ENCODE data around the gene MAPK4.
"Not testable (repeated sequence)": the region's sequence is repeated elsewhere in the genome, so short reads cannot be mapped to it uniquely, and the experiment has no call there.

The MAPK4 gene

GRCh38 chr18:50578030-50578429, 18.1 kb downstream of the MAPK4 start:
- no peak for DNase-seq

- DNase-seq, result no peak
Observed at GRCh38 chr18:50578651-50579050, 18.8 kb downstream of the MAPK4 start.

DNA sequence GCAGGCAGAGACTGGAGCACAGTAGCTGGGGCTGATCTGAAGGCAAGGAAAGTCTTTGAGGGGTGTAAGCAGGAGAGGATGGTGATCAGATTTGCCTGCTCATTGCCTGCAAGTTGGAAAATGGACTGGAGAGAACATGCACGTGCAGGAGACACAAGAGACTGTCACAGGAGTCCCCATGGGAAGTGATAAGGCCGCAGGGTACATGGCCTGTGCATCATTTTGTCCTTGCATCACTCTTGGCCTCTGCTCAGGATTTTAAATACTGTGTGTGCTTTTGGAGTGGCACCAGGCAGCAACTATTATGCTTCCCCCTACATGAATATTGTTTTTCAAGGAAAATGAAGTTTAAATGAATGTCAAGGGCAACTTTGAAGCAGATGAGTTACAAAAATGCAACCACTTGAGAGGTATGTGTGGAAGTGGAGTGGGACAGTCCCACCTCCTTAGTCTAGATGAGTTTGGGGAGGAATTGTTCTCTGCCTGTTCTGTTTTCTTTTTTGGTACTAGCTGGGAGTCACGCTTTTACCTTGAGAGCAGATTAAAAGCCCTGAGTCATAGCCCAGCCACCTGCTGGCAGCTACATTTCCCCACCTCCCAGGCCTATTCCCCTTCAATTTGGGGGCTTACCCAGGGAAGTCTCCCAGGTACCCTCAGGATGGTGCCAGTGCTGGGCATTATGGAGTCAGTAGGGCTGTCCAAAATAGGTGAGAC, 19.3 kb downstream of the MAPK4 start:
- DNase-seq, result no peak

GRCh38 chr18:50581517-50581916, 21.6 kb downstream of the MAPK4 start:
- no peak for DNase-seq

DNA sequence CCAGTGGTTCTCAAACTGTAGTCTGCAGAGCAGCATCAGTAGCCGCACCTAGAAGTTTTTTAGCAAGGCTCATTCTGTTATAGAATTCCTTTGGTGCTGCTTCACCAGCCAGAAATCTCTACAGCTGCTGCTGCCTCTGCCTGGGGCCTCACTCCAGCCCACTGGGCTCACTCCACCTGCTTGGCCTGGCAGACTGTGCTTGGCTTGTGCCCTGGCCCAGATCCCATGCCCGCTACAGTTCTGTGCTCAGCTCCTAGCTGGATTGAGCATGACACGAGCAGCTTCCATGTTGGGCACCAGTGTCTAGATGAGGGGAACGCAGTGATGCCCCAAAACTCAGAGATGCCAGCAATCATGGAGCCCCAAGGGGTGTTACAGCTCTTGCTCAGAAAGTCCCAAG, 22.6 kb downstream of the MAPK4 start:
- DNase-seq, result no peak

GRCh38 chr18:50586710-50587109, 26.8 kb downstream of the MAPK4 start:
- no peak for DNase-seq

GRCh38 chr18:50590593-50590992, 30.7 kb downstream of the MAPK4 start:
- no peak for DNase-seq

DNA sequence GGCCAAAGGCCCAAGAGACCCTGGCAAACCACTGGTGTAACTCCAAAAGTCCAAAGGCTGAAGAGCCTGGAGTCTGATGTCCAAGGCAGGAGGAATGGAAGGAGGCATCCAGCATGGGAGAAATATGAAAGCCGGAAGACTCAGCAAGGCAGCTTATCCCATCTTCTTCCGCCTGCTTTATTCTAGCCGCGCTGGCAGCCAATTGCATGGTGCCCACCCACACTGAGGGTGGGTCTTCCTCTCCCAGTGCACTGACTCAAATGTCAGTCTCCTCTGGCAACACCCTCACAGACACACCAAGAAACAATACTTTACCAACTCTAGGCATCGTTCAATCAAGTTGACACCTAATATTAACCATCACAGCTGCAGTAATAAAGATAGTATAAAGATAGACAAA, 34.1 kb downstream of the MAPK4 start:
- DNase-seq, result no peak

DNA sequence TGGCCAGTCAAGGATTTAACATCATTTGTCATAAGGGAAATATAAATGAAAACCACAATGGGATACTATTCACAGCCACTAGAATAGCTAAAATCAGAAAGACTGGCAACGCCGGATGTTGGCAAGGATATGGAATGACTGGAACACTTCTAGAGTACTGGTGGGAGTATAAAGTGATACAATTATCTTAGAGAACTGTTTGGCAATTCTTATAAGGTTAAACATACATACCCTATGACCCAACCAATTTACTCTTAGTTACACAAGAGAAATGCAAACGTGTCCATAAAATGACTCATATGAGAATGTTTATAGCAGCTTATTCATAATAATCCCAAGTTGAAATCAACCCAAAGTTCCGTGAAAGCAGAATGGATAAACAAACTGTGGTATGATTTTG, 35.1 kb downstream of the MAPK4 start:
- DNase-seq, result no peak

DNA sequence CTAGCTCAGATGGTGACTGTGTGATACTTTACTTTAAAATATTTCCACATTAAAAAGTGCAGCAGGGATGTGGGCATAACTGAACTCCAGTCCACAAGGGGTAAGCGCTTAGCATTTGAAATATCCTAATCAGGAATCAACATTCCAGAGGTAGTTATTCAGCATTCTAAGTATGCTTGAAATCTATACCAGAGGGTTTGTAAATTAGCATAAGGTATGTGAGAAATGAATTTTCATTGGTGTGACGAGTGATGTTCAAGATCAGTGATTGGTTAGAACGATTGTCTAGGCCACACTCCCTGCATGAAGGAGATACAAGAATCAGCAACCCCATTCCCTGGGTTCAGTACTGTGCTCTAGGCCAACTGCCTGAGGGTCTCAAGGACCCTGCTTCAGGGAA, 42.6 kb downstream of the MAPK4 start:
- DNase-seq, result no peak

GRCh38 chr18:50606609-50607008, 46.7 kb downstream of the MAPK4 start:
- DNase-seq, result no peak

GRCh38 chr18:50607378-50607926, 47.6 kb downstream of the MAPK4 start:
- DNase-seq, result no peak

GRCh38 chr18:50609171-50609570, 49.3 kb downstream of the MAPK4 start:
- DNase-seq, result not testable (repeated sequence)

DNA sequence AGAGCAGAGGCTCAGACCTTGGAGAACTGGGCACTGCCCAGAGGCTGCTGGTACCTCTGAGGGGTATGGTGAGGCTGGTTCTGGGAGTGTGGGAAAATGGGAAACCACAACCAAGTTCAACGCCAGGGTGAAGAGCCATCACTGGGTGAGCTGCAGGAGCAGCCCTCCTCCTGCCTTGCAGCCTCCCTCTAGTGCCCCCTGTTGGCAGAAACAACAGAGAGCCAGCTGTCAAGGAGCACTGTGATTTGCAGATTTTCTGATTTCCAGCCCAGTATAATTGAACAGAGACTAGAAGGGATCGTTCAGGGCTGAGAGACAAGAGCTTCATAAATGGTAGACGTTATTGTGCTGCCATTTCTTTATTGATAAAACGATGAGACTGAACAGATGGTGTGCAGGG, 50.5 kb downstream of the MAPK4 start:
- DNase-seq, result no peak

DNA sequence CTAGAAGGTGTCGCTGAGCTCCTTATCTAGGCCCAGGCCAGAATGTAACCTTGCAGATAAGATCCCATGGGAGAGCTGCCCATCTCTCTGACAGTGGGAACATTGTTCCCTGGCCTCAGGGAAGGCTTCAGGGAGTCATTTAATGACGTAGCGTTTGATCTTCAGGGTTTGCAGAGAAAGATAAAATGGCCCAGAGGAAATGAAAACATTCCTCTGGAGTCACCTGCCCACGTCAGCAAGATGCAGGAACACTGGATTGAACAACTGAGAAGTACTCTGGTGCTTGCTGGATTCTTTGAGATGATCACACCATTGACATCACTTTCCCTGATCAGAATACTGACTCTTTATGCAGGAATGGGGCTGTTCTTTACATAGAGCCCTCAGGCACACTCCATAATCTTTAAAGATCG, 51.6 kb downstream of the MAPK4 start:
- DNase-seq, result no peak

GRCh38 chr18:50614838-50615237, 55.0 kb downstream of the MAPK4 start:
- DNase-seq, result no peak

DNA sequence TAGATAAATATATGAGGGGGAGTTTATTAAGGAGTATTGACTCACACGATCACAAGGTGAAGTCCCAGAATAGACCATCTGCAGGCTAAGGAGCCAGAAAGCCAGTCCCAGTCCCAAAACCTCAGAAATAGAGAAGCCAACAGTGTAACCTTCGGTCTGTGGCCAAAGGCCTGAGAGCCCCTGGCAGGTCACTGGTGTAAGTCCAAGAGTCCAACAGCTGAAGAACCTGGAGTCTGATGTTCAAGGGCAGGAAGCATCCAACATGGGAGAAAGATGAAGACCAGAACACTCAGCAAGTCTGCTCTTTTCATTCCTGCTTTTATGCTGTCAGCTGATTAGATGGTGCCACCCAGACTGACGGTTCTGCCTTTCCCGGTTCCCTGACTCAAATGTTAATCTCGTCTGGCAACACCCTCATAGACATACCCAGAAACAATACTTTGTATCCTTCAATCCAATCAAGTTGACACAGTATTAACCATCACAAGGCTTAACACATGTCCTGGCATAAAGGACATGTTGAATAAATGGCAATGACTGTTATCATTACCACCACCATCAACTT, 56.7 kb downstream of the MAPK4 start:
- DNase-seq, result no peak

DNA sequence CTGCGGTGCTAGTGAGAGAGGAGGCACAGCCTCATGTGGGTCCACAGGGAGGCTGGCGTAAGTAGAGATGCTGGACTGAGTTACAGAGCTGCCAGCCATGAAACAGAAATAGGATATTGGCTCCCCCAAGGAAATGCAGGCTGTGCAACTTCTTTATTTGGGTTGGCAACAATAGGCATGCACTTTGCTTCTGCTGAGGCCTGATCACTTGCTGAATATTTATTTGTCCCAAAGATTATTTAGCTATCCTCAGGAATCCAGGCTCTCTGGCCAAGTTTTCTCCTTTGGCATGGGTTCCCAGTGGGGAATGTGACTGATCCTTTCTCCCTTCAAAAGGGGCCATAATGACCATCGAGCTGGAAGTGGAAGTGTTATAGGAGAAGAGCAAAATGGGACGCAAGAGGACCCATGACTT, 60.0 kb downstream of the MAPK4 start:
- DNase-seq, result no peak

GRCh38 chr18:50620319-50620718, 60.4 kb downstream of the MAPK4 start:
- no peak for DNase-seq

DNA sequence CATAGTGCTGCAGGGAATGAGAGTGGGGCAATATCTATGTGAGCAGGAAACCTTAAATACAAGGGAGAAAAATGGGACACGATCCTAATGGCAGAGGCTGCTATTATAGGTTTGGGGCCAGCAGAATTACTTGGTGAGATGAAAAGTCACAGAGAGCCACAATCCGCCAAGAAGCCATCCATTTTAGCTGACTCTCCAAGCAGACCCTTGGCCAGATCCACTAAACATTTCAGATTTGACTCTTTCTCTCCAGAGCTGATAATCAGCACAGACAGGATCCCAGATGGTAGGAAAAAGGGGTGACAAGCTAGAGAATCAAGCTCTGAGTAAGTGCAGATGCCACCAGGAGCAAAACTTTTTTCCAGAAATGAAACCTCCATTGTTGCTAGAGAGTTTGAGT, 61.5 kb downstream of the MAPK4 start:
- no peak for DNase-seq

GRCh38 chr18:50622320-50622719, 62.4 kb downstream of the MAPK4 start:
- DNase-seq, result no peak

- no peak for DNase-seq
Observed at GRCh38 chr18:50622865-50623393, 63.0 kb downstream of the MAPK4 start.

GRCh38 chr18:50623694-50624352, 63.9 kb downstream of the MAPK4 start:
- no peak for DNase-seq

DNA sequence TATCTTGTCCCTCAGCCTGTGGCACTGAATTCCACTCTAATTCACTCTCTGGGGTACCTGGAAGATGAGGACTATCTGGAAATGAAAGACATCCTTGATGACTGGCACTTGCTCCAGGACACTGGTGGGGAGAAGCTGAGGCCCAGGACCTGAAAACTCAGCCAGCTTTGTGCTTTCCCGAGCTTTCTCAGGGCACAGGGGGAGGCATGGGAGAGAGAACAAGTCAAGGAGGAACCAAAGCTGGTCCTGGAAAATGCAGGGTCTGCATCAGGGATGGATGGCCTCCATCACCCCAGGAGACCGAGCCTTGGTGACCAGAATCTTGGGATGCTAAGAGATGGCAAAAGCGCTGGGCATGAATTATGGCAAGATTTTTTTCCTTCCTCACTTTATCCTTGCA, 65.1 kb downstream of the MAPK4 start:
- no peak for DNase-seq

Data from T1000 (cell line).